Measurements from ENCODE around the gene UNCX.

The UNCX gene

DNA sequence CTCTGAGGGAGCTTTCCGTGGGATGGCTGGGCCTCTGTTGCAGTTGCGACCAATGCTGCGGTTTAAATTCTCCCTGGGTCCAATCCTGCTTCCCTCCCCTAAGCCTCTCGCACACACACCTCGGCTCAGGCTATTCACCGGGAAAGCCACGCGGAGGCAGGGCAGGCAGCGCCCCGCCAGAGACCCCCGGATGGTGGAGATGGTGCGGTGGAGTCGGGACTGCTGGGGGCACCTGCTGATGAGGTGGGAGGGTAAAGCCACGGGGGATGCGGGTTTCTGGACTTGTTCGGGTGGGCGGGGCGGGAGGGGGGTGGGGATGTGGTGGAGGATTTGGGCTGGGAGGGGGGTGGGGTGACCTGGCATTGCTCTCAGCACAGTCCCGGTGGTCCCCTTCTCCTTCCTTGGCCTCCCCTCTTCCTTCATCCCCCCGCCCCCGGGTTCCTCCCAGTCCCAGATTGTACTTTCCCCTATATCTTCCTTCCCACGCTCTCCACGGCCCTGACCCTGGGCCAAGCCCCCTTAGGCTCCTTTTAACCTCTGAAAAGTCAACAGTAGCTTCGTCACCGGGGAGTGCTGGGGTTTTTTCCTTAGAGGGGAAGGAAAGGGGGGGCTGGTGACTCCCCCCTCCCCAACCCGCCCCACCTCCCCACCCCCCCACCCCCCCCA is 16.4 kb downstream of the UNCX start:
- peaks cover 34% of the 10 kb centered on the region for H3K27me3 Mint-ChIP-seq

DNA sequence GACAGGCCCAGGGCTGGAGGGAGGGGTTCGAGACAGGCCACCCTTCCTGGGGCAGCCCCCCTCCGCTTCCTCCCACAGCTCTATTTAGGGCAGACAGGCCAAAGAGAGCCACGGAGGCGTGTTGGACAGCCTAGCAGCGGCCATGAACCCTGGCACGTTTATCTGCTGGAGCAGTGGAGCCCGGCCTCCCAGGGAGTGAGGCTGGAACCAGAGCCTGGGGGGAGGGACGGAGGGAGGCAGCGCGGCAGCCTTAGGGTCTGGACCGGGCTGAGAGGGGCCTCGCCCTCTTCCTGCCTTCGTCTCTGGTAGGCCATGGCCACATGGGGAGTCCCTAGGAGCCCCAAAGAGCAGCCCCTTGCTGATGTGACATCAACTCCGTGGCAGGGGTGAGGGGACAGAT is 17.1 kb downstream of the UNCX start:
- H3K27ac Mint-ChIP-seq = no peak overlapping the region
- no peaks in the 10 kb centered on the region for H3K36me3 Mint-ChIP-seq
- DNase-seq (ENCODE audit: low spot score in 2 of 2) = no peak
- H3K27me3 Mint-ChIP-seq = peaks cover 34% of the 10 kb centered on the region
- H3K4me3 Mint-ChIP-seq = no peak overlapping the region
- no peaks in the 10 kb centered on the region for H3K9me3 Mint-ChIP-seq
- H3K4me1 Mint-ChIP-seq = peaks cover 9% of the 10 kb centered on the region
- no peak for ATAC-seq (ENCODE audit: low read depth)

More for the DNA sequence above, 16.4 kb downstream of the UNCX start:
- Mint-ChIP-seq H3K4me3 (no peak overlapping the region), H3K9me3 (no peaks in the 10 kb centered on the region), H3K27ac (no peak overlapping the region), H3K36me3 (no peaks in the 10 kb centered on the region), H3K4me1 (peaks cover 9% of the 10 kb centered on the region)
- no peak for ATAC-seq (ENCODE audit: low read depth)
- DNase-seq (ENCODE audit: low spot score in 2 of 2) = no peak

DNA sequence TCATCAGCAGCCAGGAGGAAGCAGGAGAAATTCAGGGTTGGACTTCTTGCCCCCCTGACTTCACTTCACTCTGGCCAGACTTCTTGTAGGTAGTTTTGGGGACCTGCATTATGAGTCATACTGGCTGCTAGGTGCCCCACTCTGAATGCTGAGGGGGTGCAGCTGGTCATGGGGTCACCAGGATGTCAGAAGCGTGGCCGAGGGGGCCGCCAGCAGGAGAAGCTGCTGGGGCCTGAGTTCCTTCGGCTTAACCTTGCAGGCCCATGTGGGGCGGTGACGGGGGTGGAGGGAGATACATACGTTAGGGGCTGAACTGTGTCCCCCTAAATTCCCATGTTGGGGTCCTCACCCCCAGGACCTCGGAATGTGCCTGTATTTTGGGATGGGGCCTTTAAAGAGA is 18.2 kb downstream of the UNCX start:
- H3K4me3 Mint-ChIP-seq = no peak overlapping the region
- peaks cover 9% of the 10 kb centered on the region for H3K4me1 Mint-ChIP-seq
- no peak overlapping the region for H3K27ac Mint-ChIP-seq
- no peaks in the 10 kb centered on the region for H3K9me3 Mint-ChIP-seq
- H3K27me3 Mint-ChIP-seq = peaks cover 27% of the 10 kb centered on the region
- ATAC-seq (ENCODE audit: low read depth) (no peak), DNase-seq (ENCODE audit: low spot score in 2 of 2) (no peak)
- no peaks in the 10 kb centered on the region for H3K36me3 Mint-ChIP-seq

DNA sequence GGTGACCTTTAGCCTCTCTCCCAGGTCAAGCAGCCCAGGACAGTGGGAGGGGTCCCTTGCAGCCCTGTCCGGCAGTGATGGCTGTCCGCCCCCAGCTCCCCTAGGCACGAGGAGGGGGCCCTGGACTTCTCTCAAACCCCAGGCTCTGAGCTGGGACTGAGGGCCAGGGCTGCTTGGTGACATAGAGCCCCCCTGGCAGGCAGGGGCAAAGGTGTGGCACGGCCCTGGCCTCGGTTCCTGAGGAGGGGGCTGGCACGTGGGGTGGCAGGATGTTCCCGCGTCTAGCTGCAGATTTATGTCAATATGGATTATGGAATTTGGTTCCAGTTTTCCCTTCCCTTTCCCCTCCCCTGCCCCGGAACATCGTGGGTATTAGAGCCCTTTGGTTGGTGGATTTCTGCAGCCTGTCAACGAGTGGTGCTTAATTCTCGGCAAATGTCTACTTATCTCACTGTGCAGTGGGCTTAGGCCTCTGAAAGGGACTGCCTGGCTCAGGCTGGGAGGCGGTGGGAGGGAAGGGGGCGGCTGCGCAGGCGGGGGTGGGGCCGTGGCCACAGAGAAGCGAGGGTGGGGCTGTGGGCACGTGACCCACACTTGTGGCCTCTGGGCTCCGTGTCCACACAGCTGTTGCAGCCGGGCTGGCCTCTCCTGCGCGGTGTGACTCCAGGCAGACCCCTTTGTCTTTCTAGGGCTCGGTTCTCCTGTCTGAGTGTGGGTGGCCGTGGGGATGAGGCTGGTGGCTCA is 19.3 kb downstream of the UNCX start:
- Mint-ChIP-seq H3K9me3 (no peaks in the 10 kb centered on the region), H3K36me3 (no peaks in the 10 kb centered on the region), H3K27me3 (peaks cover 30% of the 10 kb centered on the region), H3K4me1 (peaks cover 12% of the 10 kb centered on the region), H3K27ac (no peak overlapping the region), H3K4me3 (no peak overlapping the region)
- ATAC-seq (ENCODE audit: low read depth) (no peak), DNase-seq (ENCODE audit: low spot score in 2 of 2) (no peak)

DNA sequence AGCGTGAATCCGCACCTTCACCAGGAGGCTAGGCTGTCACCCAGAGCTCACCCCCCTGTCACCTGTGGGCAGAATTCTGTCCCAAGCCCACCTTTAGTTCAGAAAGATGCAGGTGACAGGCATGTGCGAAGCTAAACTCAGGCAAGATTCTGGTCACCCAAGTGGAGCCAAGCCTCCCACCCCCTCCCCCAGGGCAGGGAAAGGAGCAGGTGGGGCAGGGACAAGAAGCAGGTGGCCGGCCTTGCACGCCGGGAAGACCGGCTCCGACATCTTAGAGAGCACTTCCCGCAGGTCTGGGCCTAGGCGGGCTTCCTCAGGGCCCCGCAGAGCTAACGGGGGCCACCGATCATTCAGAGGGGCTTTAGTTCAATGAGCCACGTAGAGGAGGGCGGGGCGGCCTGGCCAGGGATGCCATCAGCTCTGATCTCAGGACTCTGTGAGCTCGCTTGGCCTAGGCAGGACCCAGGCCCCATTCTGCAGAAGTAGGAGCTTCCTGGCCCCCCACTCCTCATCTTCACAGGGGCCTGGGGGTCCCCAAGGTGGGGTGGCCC is 19.9 kb downstream of the UNCX start:
- no peaks in the 10 kb centered on the region for H3K9me3 Mint-ChIP-seq
- DNase-seq (ENCODE audit: low spot score in 2 of 2) = no peak
- peaks cover 12% of the 10 kb centered on the region for H3K4me1 Mint-ChIP-seq
- no peak overlapping the region for H3K27ac Mint-ChIP-seq
- H3K4me3 Mint-ChIP-seq = no peak overlapping the region
- ATAC-seq (ENCODE audit: low read depth) = no peak
- H3K27me3 Mint-ChIP-seq = peaks cover 30% of the 10 kb centered on the region
- H3K36me3 Mint-ChIP-seq = no peaks in the 10 kb centered on the region

DNA sequence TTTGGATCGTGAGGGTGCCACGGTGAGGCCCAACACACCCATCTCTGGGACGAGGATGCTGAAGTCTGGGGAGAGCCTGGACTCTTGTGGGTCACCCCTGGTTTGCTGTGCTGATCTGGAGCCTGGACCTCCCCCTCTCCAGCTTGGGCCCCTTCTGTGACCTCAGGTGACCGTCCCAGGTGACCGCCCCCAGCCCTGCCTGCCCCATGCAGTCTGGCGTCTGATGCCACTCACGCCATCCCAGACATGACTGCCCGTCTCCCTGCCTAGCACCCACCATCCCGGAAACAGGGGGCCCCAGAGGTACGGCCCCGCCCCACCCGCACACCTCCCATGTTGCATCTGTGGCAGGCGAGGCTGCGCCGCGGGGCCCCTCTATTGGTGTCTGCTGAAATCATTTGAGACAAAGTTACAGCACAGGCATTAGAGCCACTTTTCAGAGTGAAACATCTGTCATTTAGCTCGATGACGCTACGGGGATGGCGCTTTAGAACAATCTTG is 21.1 kb downstream of the UNCX start:
- Mint-ChIP-seq H3K9me3 (no peaks in the 10 kb centered on the region), H3K4me3 (no peak overlapping the region), H3K4me1 (peaks cover 7% of the 10 kb centered on the region), H3K36me3 (no peaks in the 10 kb centered on the region), H3K27me3 (peaks cover 25% of the 10 kb centered on the region), H3K27ac (no peak overlapping the region)
- no peak for ATAC-seq (ENCODE audit: low read depth)
- DNase-seq (ENCODE audit: low spot score in 2 of 2) = no peak

DNA sequence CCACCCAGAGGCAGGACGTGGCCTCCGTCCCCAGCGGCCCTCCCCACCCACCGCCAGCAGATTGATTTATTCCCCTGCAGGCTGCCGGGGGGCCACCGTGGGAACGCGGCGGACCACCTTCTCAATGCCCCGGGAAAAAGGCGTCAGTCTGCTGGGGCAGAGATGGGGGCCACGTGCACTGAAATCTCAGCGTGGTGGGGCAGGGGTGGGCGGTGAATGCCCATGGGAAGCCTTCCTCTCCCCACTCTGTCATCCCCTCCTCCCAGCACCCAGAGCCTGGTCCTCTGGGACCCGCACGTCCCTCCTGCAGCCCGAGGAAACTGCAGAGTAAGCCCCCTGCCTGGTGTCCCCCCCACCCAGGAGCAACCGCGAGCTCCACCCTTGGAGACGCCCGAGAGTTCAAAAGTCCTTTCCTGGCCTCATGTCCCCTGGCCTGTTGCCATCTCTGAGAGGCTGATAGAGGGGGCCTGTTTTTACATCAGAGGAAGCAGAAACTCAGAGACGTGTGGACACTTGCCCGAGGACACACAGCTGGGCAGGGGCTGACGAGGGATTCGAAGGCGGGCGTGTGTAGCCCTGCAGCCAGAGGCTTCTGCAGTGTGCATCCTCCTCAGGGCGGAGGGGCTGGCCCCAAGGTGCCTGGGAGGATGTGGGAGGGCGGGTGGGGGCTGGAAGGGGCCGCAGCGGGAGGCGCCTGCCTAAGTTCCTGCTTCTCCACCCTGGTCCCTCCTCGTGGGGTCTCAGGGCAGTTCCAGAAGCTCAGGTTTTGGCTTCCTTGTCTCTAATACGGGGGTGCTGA is 21.8 kb downstream of the UNCX start:
- peaks cover 23% of the 10 kb centered on the region for H3K27me3 Mint-ChIP-seq
- no peaks in the 10 kb centered on the region for H3K9me3 Mint-ChIP-seq
- H3K4me1 Mint-ChIP-seq = peaks cover 5% of the 10 kb centered on the region

DNA sequence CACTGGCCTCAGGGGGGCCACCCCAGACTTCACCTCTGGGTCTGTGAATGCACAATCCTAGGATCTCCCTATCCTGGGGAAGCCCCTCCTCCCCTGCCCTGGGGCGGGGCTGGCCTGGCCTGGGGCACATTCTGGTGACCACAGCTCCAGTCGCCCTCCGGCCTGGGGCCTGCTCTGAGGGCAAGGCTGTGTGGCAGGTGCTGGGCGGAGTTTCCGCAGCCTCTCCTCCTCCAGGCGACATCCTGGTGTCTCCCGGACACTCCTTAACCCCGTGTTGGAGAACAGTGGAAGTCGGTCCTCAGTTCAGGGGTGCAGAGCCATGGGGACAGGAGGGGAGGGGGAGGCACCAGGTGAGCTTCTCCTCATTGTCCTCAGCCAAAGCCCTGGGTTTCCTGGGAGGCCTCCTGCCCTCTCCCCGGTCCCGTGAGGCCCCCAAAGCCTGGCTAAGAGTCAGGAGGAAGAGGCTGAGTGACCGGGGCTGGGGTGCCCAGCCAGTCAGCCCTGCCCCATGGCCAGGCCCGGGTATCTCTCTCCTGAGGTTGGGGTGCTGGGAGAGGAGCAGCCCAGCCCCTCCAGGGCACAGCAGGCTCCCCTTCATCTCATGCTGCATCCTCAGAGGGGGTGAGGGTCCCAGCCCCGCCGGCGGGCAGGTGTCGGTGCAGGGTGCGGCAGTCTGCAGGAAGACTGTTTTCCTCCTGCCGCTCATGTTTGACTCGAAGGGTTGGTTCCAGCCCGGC is 22.6 kb downstream of the UNCX start:
- no peak overlapping the region for H3K27ac Mint-ChIP-seq
- no peak overlapping the region for H3K4me3 Mint-ChIP-seq
- H3K36me3 Mint-ChIP-seq = no peaks in the 10 kb centered on the region
- H3K4me1 Mint-ChIP-seq = peaks cover 3% of the 10 kb centered on the region
- DNase-seq (ENCODE audit: low spot score in 2 of 2) (no peak), ATAC-seq (ENCODE audit: low read depth) (no peak)
- H3K9me3 Mint-ChIP-seq = no peaks in the 10 kb centered on the region
- peaks cover 19% of the 10 kb centered on the region for H3K27me3 Mint-ChIP-seq

More for the DNA sequence above, 21.8 kb downstream of the UNCX start:
- no peak for DNase-seq (ENCODE audit: low spot score in 2 of 2)
- Mint-ChIP-seq H3K4me3 (no peak overlapping the region), H3K27ac (no peak overlapping the region), H3K36me3 (no peaks in the 10 kb centered on the region)
- no peak for ATAC-seq (ENCODE audit: low read depth)

DNA sequence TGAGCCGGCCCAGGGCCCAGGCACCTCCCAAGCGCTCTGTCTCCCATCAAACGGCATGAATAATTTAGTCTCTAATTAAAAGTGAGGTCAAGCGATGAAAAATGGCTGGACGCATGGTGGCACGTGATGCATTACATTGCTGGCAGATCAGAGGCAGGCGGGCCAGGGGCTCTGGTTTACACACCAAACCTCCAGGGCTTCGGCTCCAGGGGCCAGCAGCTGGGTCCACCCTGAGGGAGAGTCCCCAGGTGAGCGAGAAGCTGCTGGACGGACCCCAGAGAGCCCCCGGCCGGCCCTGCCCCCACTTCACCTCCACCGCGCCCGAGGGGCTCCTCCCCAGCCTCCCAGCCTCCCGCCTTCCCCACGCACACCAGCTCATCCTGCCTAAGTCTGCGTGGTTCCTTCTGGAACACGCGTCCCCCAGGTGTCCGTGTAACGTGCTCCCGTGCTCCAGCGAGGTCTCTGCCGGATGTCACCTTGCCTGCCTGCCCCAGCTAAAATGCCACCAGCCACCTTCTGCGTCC is 23.2 kb downstream of the UNCX start:
- Mint-ChIP-seq H3K27me3 (peaks cover 19% of the 10 kb centered on the region), H3K4me3 (no peak overlapping the region), H3K27ac (no peak overlapping the region), H3K4me1 (peaks cover 3% of the 10 kb centered on the region), H3K9me3 (no peaks in the 10 kb centered on the region), H3K36me3 (no peaks in the 10 kb centered on the region)
- DNase-seq (ENCODE audit: low spot score in 2 of 2) (no peak), ATAC-seq (ENCODE audit: low read depth) (no peak)

DNA sequence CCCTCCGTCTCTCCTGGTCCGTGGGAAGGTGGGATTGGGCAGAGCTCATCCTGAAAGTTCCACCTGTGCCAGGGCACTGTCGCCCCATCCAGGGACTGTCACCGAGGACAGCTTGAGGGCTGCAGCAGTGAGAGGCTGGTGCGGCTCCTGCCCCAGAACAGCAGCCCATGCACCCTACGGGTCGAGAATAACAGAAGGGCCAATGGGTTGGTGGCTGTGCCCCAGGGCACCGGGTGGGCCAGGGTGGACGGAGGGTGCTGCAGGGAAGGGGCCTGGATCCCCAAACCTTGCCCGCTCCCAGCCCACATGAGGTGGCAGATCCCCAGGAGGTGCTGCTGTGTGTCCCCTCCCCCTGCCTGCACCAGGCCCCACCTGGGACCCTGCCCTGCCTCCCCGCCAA is 23.9 kb downstream of the UNCX start:
- no peaks in the 10 kb centered on the region for H3K9me3 Mint-ChIP-seq
- no peaks in the 10 kb centered on the region for H3K36me3 Mint-ChIP-seq
- H3K4me3 Mint-ChIP-seq = no peak overlapping the region
- peaks cover 18% of the 10 kb centered on the region for H3K27me3 Mint-ChIP-seq
- H3K27ac Mint-ChIP-seq = no peak overlapping the region
- DNase-seq (ENCODE audit: low spot score in 2 of 2) (no peak), ATAC-seq (ENCODE audit: low read depth) (no peak)
- peaks cover 3% of the 10 kb centered on the region for H3K4me1 Mint-ChIP-seq

DNA sequence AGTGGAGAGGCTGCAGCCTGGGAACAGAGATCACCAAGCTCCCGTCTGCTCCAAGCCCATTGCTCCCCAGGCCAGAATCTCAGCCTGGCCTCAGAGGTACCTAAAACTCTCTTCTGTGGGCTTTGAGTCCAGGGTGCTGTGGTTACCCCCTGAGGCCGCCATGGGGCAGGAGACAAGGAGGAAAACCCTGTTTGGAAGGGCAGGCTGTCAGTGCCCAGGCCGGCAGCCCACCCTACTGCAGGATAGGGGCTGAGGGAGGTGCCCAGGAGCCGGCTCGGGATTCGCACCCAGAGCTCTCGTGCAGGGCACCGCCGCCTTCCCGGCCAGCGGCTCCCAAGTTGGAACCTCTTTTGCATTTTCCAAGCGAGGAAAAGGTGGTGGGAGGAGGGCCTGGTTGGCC is 24.5 kb downstream of the UNCX start:
- H3K4me3 Mint-ChIP-seq = no peak overlapping the region
- peaks cover 20% of the 10 kb centered on the region for H3K27me3 Mint-ChIP-seq
- peaks cover 3% of the 10 kb centered on the region for H3K4me1 Mint-ChIP-seq
- no peak for DNase-seq (ENCODE audit: low spot score in 2 of 2)
- ATAC-seq (ENCODE audit: low read depth) = no peak
- H3K36me3 Mint-ChIP-seq = no peaks in the 10 kb centered on the region
- no peak overlapping the region for H3K27ac Mint-ChIP-seq
- no peaks in the 10 kb centered on the region for H3K9me3 Mint-ChIP-seq

DNA sequence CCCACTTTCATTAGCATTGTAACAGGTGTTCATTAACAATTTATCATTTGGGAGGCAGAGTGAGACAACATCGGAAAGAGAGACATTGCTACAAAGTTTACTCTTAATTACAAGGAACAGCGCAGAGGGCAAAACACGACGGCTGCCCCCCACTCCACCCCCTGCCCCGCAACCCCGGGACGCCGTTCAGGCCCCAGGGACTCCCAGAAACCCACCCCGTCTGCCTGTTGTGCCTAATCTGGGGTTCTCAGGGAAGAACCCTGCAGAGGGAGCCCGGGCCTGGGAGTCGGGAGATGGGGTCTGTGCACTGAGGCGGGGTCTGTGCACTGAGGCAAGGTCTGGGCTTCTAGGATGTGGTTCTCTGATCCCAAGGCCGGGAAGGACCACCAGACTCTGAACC is 25.2 kb downstream of the UNCX start:
- Mint-ChIP-seq H3K4me3 (no peak overlapping the region), H3K36me3 (no peaks in the 10 kb centered on the region), H3K4me1 (peaks cover 3% of the 10 kb centered on the region), H3K27me3 (peaks cover 20% of the 10 kb centered on the region), H3K9me3 (no peaks in the 10 kb centered on the region), H3K27ac (no peak overlapping the region)
- ATAC-seq (ENCODE audit: low read depth) = no peak
- no peak for DNase-seq (ENCODE audit: low spot score in 2 of 2)

DNA sequence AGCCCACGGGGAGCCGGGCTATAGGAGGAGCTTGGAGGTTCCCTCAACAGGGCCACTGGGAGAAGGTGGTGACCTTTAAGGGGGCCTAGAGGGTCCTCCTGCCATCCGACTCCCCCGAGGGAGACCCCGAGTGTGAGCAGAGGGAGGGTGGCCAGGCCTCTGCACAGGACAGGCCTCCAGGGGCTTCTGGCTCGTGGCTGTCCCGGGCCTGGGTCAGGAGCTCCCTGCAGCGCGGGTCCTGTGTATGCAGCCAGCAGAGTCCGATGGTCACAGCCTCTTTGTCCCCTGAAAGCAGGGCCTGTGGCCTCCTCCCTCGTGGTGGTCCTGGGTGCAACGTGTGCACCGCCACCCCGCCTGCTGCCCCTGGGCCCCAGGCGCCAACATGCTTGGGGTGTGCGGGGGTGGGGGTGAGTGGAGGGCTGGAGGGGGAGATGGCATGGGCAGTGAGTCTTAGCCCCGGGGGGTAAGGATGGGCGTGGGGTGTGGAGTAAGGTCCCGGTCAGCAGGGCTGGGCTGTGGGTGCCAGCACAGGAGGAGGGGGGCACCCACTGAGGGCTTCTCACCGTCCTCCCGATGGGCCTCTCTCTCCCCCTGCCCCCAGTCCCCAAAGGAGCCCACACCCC is 27.1 kb downstream of the UNCX start:
- H3K36me3 Mint-ChIP-seq = no peaks in the 10 kb centered on the region
- H3K4me3 Mint-ChIP-seq = no peak overlapping the region
- peaks cover 18% of the 10 kb centered on the region for H3K27me3 Mint-ChIP-seq
- ATAC-seq (ENCODE audit: low read depth) (no peak), DNase-seq (ENCODE audit: low spot score in 2 of 2) (no peak)
- no peaks in the 10 kb centered on the region for H3K9me3 Mint-ChIP-seq
- H3K27ac Mint-ChIP-seq = no peak overlapping the region
- peaks cover 3% of the 10 kb centered on the region for H3K4me1 Mint-ChIP-seq
